NCI-H2107 treated with DMSO at 0.1 percent for 48 hours (cell line): ENCODE results near the gene NTRK2.

Experiments used
- DNase-seq: peaks from one replicate; lab custom pipeline; 2025; ENCODE audit not compliant: unreplicated experiment; lab: John Stamatoyannopoulos, UW

NTRK2 gene

GRCh38 chr9:85004818-85005413 lies 335.4 kb downstream of the NTRK2 start:
- no peak for DNase-seq

- no peak for DNase-seq
Measured at GRCh38 chr9:85007748-85008147, 338.2 kb downstream of the NTRK2 start.

- no peak for DNase-seq
Measured at GRCh38 chr9:85008215-85008614, 338.7 kb downstream of the NTRK2 start.

GRCh38 chr9:85009251-85009650 lies 339.7 kb downstream of the NTRK2 start:
- DNase-seq = no peak

GRCh38 chr9:85013703-85014102 lies 344.2 kb downstream of the NTRK2 start:
- no peak for DNase-seq

GRCh38 chr9:85014292-85014691 lies 344.8 kb downstream of the NTRK2 start:
- DNase-seq = no peak

- no peak for DNase-seq
Measured at GRCh38 chr9:85016384-85017006, 347.0 kb downstream of the NTRK2 start.

GRCh38 chr9:85020791-85021190 lies 351.3 kb downstream of the NTRK2 start:
- DNase-seq = no peak

- no peak for DNase-seq
Measured at GRCh38 chr9:85021686-85022085, 352.2 kb downstream of the NTRK2 start.

GRCh38 chr9:85024374-85024773 lies 354.8 kb downstream of the NTRK2 start:
- no peak for DNase-seq

GRCh38 chr9:85025638-85026037 lies 356.1 kb downstream of the NTRK2 start:
- no peak for DNase-seq

- DNase-seq = no peak
Measured at GRCh38 chr9:85027870-85028269, 358.3 kb downstream of the NTRK2 start.

- DNase-seq = no peak
Measured at GRCh38 chr9:85030316-85030715, 360.8 kb downstream of the NTRK2 start.

GRCh38 chr9:85036496-85036895 lies 367.0 kb downstream of the NTRK2 start:
- DNase-seq = no peak

- DNase-seq = no peak
Measured at GRCh38 chr9:85038061-85038460, 368.5 kb downstream of the NTRK2 start.

- DNase-seq = no peak
Measured at GRCh38 chr9:85038824-85039608, 369.5 kb downstream of the NTRK2 start.

- DNase-seq = no peak
Measured at GRCh38 chr9:85040146-85040545, 370.6 kb downstream of the NTRK2 start.

GRCh38 chr9:85040821-85041465 lies 371.4 kb downstream of the NTRK2 start:
- DNase-seq = no peak

GRCh38 chr9:85041466-85042137 lies 372.1 kb downstream of the NTRK2 start:
- DNase-seq = no peak

- DNase-seq = no peak
Measured at GRCh38 chr9:85042981-85043647, 373.6 kb downstream of the NTRK2 start.

- no peak for DNase-seq
Measured at GRCh38 chr9:85045271-85045670, 375.7 kb downstream of the NTRK2 start.
